Common myeloid progenitor, CD34-positive (primary cell): ENCODE results near the gene TMEM43.

Source experiments
- CTCF ChIA-PET: fragments of 350-600 bp; sonication (Branson Sonifier 250); formaldehyde crosslinking; loops from one replicate; lab custom pipeline; 2021; ENCODE audit warnings: antibody characterized with exemption; lab: Charles Lee
- POLR2A ChIA-PET: fragments of 350-600 bp; sonication (Branson Sonifier 250); formaldehyde crosslinking; loops from one replicate; lab custom pipeline; 2021; ENCODE audit warnings: antibody characterized with exemption; lab: Charles Lee
- DNase-seq, 3 donors: peaks; one replicate each; pipeline versions ENCODE4 v3.0.0 to v3.0.0-alpha.2; 2013
- H3K27ac ChIP-seq, 2 experiments: 1 replicate in 1 of 2; 2 replicates in 1 of 2; pipeline ENCODE4 v1.7.0; 2013; ENCODE audit warnings: inconsistent platforms in 2 of 2, low read length in 2 of 2, mild to moderate bottlenecking in 2 of 2, low read depth in 1 of 2, moderate library complexity in 1 of 2; ENCODE audit not compliant: severe bottlenecking in 2 of 2, insufficient read depth in 1 of 2, poor library complexity in 1 of 2
- H3K27me3 ChIP-seq, 5 experiments: replicated peaks in 2 of 5; 1 replicate in 3 of 5; 2 replicates in 2 of 5; pipeline versions ENCODE4 v1.6.1 to v1.7.0; 2013; ENCODE audit warnings: low read length in 4 of 5, mild to moderate bottlenecking in 2 of 5, moderate library complexity in 2 of 5, inconsistent platforms in 1 of 5; ENCODE audit not compliant: insufficient read depth in 5 of 5, control insufficient read depth in 4 of 5
- H3K36me3 ChIP-seq, 4 experiments: 1 replicate in 2 of 4; 2 replicates in 2 of 4; pipeline versions ENCODE4 v1.6.1 to v1.7.0; 2013; ENCODE audit warnings: low read length in 3 of 4, control low read depth in 1 of 4, mild to moderate bottlenecking in 1 of 4; ENCODE audit not compliant: control insufficient read depth in 4 of 4, insufficient read depth in 4 of 4
- H3K4me1 ChIP-seq, 4 experiments: 1 replicate in 3 of 4; 2 replicates in 1 of 4; pipeline versions ENCODE4 v1.6.1 to v1.7.1; 2013; ENCODE audit warnings: low read length in 3 of 4, mild to moderate bottlenecking in 3 of 4, control low read depth in 1 of 4, inconsistent platforms in 1 of 4, moderate library complexity in 1 of 4; ENCODE audit not compliant: control insufficient read depth in 4 of 4, insufficient read depth in 4 of 4; ENCODE audit errors: control extremely low read depth in 1 of 4
- H3K4me3 ChIP-seq, 7 experiments: 1 replicate in 4 of 7; 2 replicates in 3 of 7; pipeline versions ENCODE4 v1.5.1 to v1.7.0; 2013; ENCODE audit warnings: mild to moderate bottlenecking in 7 of 7, low read length in 6 of 7, moderate library complexity in 6 of 7, inconsistent platforms in 2 of 7, low read depth in 2 of 7, control low read depth in 1 of 7; ENCODE audit not compliant: insufficient read depth in 4 of 7, control insufficient read depth in 1 of 7; ENCODE audit errors: extremely low read depth in 1 of 7
- H3K9me3 ChIP-seq, 5 experiments: 1 replicate in 4 of 5; 2 replicates in 1 of 5; pipeline versions ENCODE4 v1.6.1 to v1.7.1; 2013; ENCODE audit warnings: low read length in 4 of 5, mild to moderate bottlenecking in 2 of 5, inconsistent platforms in 1 of 5, low read depth in 1 of 5, moderate library complexity in 1 of 5; ENCODE audit not compliant: control insufficient read depth in 4 of 5, insufficient read depth in 2 of 5; ENCODE audit errors: control extremely low read depth in 1 of 5
- WGBS: methylation state at CpG from one replicate; pipeline ENCODE4 v1.1.5; 2013; ENCODE audit not compliant: insufficient coverage; 5-methylcytosine and 5-hydroxymethylcytosine counted together

Gene TMEM43

DNA sequence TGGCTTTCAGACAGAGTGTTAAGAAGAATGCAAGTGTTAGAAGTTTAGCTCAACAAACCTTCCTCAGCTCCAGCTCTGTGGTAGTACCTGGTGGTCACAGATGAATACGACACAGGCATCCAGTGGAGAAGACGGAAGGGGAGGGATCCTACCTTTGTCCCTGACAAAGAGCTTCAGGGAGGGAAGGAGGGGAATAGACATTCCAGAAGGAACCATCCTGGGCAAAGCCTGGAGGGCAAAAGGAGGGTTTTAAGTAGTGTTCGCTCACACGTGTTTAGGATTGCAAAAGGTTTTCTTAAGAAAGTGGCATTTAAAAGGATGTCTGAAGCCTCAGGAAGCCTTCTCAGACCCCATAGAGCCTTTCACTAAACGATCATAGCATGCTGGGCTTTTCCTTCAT, 3.0 kb upstream of the TMEM43 start:
- CTCF ChIA-PET = interaction anchor here (1.6 to 1.9 kb wide), 2 partner anchors 7 to 22 kb away, joined by 3 to 6 read pairs; no protein-coding TSS in a partner anchor
- POLR2A ChIA-PET = interaction anchor here (0.6 to 0.7 kb wide), 2 partner anchors 431 to 467 kb away, joined by 3 to 6 read pairs; no protein-coding TSS in a partner anchor
- Histone ChIP-seq H3K36me3 (peaks cover 0 to 41% (median 2%) of the 10 kb centered on the region in 4 experiments), H3K27ac (no peak overlapping the region), H3K27me3 (no peaks in the 10 kb centered on the region), H3K4me1 (peaks cover 2 to 60% (median 43%) of the 10 kb centered on the region in 4 experiments), H3K4me3 (no peak overlapping the region), H3K9me3 (no peaks in the 10 kb centered on the region)
- WGBS = 94% methylated on average over 5 of the region's 5 CpGs
- no peak for DNase-seq

- Histone ChIP-seq H3K27ac (no peak overlapping the region), H3K4me3 (no peak overlapping the region), H3K36me3 (peaks cover 0 to 38% (median 2%) of the 10 kb centered on the region in 4 experiments), H3K4me1 (peaks cover 2 to 64% (median 45%) of the 10 kb centered on the region in 4 experiments), H3K9me3 (no peaks in the 10 kb centered on the region), H3K27me3 (no peaks in the 10 kb centered on the region)
- CTCF ChIA-PET = interaction anchor here (1.6 to 1.9 kb wide), 2 partner anchors 8 to 22 kb away, joined by 3 to 6 read pairs; no protein-coding TSS in a partner anchor
- 97% methylated on average over 3 of the region's 3 CpGs for WGBS
- POLR2A ChIA-PET = interaction anchor here (0.6 kb wide), 2 partner anchors 270 to 432 kb away, joined by 3 to 4 read pairs; no protein-coding TSS in a partner anchor
- DNase-seq = no peak
Observed at GRCh38 chr3:14122301-14122700, 2.6 kb upstream of the TMEM43 start.

DNA sequence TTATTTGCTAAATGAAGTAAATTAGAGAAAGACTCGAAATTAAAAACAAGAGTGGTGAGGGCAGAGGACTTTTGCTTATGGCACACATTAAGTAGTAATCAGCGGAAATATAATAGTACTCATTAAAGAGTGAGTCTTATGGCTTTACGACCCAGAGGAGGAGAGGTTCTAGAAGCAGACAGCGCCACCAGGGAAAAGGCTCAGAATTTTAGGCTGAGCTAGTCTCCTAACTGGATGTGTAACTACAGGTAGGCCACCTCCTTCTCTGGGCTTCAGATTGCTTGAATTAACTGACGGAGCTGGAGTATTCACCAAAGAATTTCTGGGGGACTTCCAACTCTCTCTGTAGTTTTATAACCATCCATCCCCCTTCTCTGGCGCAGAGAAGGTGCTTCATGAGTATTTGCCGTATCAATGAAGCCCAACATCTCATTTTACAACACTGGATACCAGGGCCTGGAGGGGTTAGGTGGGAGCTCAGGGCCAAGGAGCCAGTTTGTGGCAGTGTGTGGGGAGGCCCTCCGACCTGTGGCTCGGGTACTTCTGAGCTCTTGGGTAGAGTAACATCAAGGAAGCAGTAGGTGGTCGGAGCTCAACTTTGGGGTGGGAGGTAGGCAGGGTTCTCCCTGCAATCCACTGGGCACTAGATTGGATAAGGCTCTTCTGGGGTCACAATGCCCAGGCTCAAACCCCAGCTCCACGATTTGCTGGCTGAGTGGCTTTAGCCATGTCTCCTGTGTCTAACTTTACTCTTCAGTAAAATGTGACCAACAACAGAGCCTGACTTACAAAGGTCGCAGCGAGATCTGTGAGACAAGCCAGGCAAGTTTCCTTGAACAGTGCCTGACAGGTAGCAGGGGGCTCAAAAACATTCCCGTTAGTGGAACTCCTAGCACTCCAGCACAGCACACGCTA, 1.3 kb upstream of the TMEM43 start:
- Histone ChIP-seq H3K27me3 (no peaks in the 10 kb centered on the region), H3K9me3 (no peaks in the 10 kb centered on the region), H3K36me3 (peaks cover 0 to 44% (median 13%) of the 10 kb centered on the region in 4 experiments), H3K4me3 (peak overlapping the region; percentile 80 to 99 (median 92)), H3K27ac (peak overlapping the region; percentile 41 to 91), H3K4me1 (peaks cover 2 to 60% (median 44%) of the 10 kb centered on the region in 4 experiments)
- no peak for DNase-seq
- POLR2A ChIA-PET = no interaction called here
- CTCF ChIA-PET = interaction anchor here (1.6 to 2.9 kb wide), 3 partner anchors 9 to 226 kb away, joined by 3 to 14 read pairs (median 6); no protein-coding TSS in a partner anchor
- WGBS = 57% methylated on average over 11 of the region's 15 CpGs

- ChIA-PET POLR2A (interaction anchor here (1.5 to 2.1 kb wide), 2 partner anchors 19 to 22 kb away, joined by 5 to 28 read pairs; no protein-coding TSS in a partner anchor), CTCF (interaction anchor here (1.0 to 4.2 kb wide), 4 partner anchors 10 to 227 kb away, joined by 3 to 30 read pairs (median 12); no protein-coding TSS in a partner anchor)
- DNase-seq = peak in 2 of 3 donors; percentile 53 to 55
- peak overlapping the region; percentile 41 to 91 for H3K27ac ChIP-seq
- H3K36me3 ChIP-seq = peaks cover 0 to 44% (median 18%) of the 10 kb centered on the region in 4 experiments
- peaks cover 2 to 54% (median 38%) of the 10 kb centered on the region in 4 experiments for H3K4me1 ChIP-seq
- peak overlapping the region; percentile 80 to 99 (median 92) for H3K4me3 ChIP-seq
- no peaks in the 10 kb centered on the region for H3K9me3 ChIP-seq
- 0% methylated on average over 33 of the region's 37 CpGs for WGBS
- H3K27me3 ChIP-seq = no peaks in the 10 kb centered on the region
Observed at GRCh38 chr3:14124223-14124614, 633 bp upstream of the TMEM43 start.

DNA sequence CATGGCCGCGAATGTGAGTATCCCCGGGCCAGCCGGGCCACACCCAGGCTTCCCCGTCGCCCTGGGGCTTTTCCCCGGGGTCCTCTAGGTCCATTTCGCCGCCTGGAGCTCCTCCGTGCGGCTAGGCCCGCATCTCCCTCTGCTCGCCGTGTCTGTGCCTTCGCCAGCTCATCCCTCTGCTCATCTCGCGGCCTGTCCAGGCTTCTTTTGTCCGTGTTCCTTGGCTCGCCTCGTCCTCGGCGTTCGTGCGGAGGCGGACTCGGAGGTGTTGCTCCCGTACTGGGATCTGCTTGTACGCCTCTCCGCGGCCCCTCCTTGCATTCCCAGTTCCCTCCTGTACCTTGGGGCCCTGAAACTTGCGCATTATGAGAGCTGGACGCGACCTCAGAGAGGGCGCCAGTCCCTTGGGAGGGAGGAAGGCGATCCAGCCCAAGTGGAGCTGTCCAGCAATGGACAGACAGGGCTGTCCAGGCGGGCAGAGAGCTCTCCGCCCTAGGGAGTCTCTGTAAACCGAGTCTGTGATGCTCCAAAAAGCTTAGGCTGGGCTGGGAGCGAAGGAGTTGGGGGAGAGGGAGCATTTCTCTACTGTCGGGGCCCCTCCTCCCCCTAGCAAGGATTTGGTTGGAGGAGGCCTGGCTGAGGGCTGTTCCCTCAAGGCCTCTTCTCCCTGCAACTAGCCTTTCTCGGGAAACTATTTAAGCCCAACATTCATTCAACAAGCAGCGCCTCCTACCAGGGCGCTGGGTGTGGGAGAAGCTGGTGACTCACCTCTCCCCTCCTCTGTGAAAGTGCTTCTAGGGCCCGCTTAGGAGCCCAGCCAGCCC, 553 bp downstream of the TMEM43 start:
- CTCF ChIA-PET = interaction anchor here (0.7 to 4.2 kb wide), 11 partner anchors 9 to 525 kb away, joined by 3 to 30 read pairs (median 3); partner anchors contain the start of genes CCDC174, LSM3 and XPC
- Histone ChIP-seq H3K36me3 (peaks cover 4 to 46% (median 26%) of the 10 kb centered on the region in 4 experiments), H3K27me3 (no peaks in the 10 kb centered on the region), H3K9me3 (no peaks in the 10 kb centered on the region), H3K4me1 (peaks cover 2 to 42% (median 32%) of the 10 kb centered on the region in 4 experiments), H3K4me3 (peak overlapping the region; percentile 80 to 99 (median 92)), H3K27ac (peak overlapping the region; percentile 76 to 91)
- DNase-seq = peak; percentile 49 to 69 (median 65)
- WGBS = under 1% methylated on average over 39 of the region's 44 CpGs
- POLR2A ChIA-PET = interaction anchor here (0.5 to 2.1 kb wide), 5 partner anchors 10 to 53 kb away, joined by 3 to 28 read pairs (median 5); partner anchors contain the start of genes LSM3 and XPC
